Progenitor cell of endocrine pancreas (in vitro differentiated cells): ENCODE measurements around the gene SIRPA. TPM values are rescaled to one million over a fixed set of nuclear protein-coding genes. Genes with fewer than 3 reads are reported as not detected.

ENCODE experiments used
- DNase-seq: peaks from one replicate; pipeline ENCODE4 v3.0.0; 2021; ENCODE audit warnings: low spot score; ENCODE audit not compliant: unreplicated experiment
- H3K27ac Mint-ChIP-seq: 2 replicates; pipeline ENCODE4 v1.8.0; 2021; ENCODE audit warnings: mild to moderate bottlenecking, moderate library complexity, mixed read lengths
- H3K27me3 Mint-ChIP-seq: 2 replicates; pipeline ENCODE4 v1.8.0; 2021; ENCODE audit warnings: mixed read lengths
- H3K36me3 Mint-ChIP-seq: 2 replicates; pipeline ENCODE4 v1.8.0; 2022; ENCODE audit warnings: mixed read lengths; ENCODE audit not compliant: insufficient read depth
- H3K4me1 Mint-ChIP-seq: 2 replicates; pipeline ENCODE4 v1.8.0; 2021; ENCODE audit warnings: low read depth, mixed read lengths
- H3K4me3 Mint-ChIP-seq: 2 replicates; pipeline ENCODE4 v1.8.0; 2021; ENCODE audit warnings: low read depth, mild to moderate bottlenecking, moderate library complexity, mixed read lengths
- H3K9me3 Mint-ChIP-seq: 2 replicates; pipeline ENCODE4 v1.8.0; 2021; ENCODE audit warnings: low read depth, mixed read lengths
- CTCF ChIP-seq: fragments of 200-600 bp; sonication (generic); IDR thresholded peaks from one replicate; pipeline ENCODE4 v1.5.0; 2021; ENCODE audit warnings: antibody characterized with exemption, mild to moderate bottlenecking; ENCODE audit not compliant: unreplicated experiment
- total RNA-seq: library from RNA; stranded (reverse); gene quantifications from 2 replicates; pipeline ENCODE4 v1.2.1, GENCODE V29; 2021

SIRPA gene
- total RNA-seq, 1 donor from 2014 or later, result 16.2 TPM

GRCh38 chr20:1855690-1856089 is 39.5 kb upstream of the SIRPA start:
- H3K9me3 Mint-ChIP-seq, result no peaks in the 10 kb centered on the region
- H3K4me1 Mint-ChIP-seq, result peaks cover 22% of the 10 kb centered on the region
- H3K27ac Mint-ChIP-seq, result no peak overlapping the region
- H3K36me3 Mint-ChIP-seq, result no peaks in the 10 kb centered on the region
- no peak for DNase-seq
- TF ChIP-seq CTCF, result no peak
- H3K4me3 Mint-ChIP-seq, result no peak overlapping the region
- H3K27me3 Mint-ChIP-seq, result no peaks in the 10 kb centered on the region

- H3K9me3 Mint-ChIP-seq, result no peaks in the 10 kb centered on the region
- no peak overlapping the region for H3K4me3 Mint-ChIP-seq
- H3K4me1 Mint-ChIP-seq, result peaks cover 22% of the 10 kb centered on the region
- H3K27ac Mint-ChIP-seq, result no peak overlapping the region
- no peaks in the 10 kb centered on the region for H3K27me3 Mint-ChIP-seq
- no peak for DNase-seq
- TF ChIP-seq CTCF, result no peak
- no peaks in the 10 kb centered on the region for H3K36me3 Mint-ChIP-seq
These were observed 38.8 kb upstream of the SIRPA start for GRCh38 chr20:1856424-1856823.

- Mint-ChIP-seq H3K36me3 (no peaks in the 10 kb centered on the region), H3K9me3 (no peaks in the 10 kb centered on the region), H3K4me3 (no peak overlapping the region), H3K27ac (no peak overlapping the region), H3K27me3 (no peaks in the 10 kb centered on the region), H3K4me1 (peaks cover 22% of the 10 kb centered on the region)
- no peak for DNase-seq
- TF ChIP-seq CTCF, result no peak
These were observed 37.7 kb upstream of the SIRPA start for GRCh38 chr20:1857466-1857865.

GRCh38 chr20:1858871-1859270 is 36.3 kb upstream of the SIRPA start:
- peaks cover 9% of the 10 kb centered on the region for H3K27me3 Mint-ChIP-seq
- H3K36me3 Mint-ChIP-seq, result no peaks in the 10 kb centered on the region
- TF ChIP-seq CTCF, result no peak
- H3K4me3 Mint-ChIP-seq, result no peak overlapping the region
- peaks cover 20% of the 10 kb centered on the region for H3K4me1 Mint-ChIP-seq
- H3K27ac Mint-ChIP-seq, result no peak overlapping the region
- no peaks in the 10 kb centered on the region for H3K9me3 Mint-ChIP-seq
- DNase-seq, result no peak

- peaks cover 6% of the 10 kb centered on the region for H3K4me1 Mint-ChIP-seq
- no peaks in the 10 kb centered on the region for H3K9me3 Mint-ChIP-seq
- no peak overlapping the region for H3K4me3 Mint-ChIP-seq
- no peak for TF ChIP-seq CTCF
- no peaks in the 10 kb centered on the region for H3K36me3 Mint-ChIP-seq
- H3K27me3 Mint-ChIP-seq, result peaks cover 9% of the 10 kb centered on the region
- no peak overlapping the region for H3K27ac Mint-ChIP-seq
- DNase-seq, result no peak
These were observed 34.8 kb upstream of the SIRPA start for GRCh38 chr20:1860446-1860845.
